ENCODE results near the gene DIMT1.

DNA sequence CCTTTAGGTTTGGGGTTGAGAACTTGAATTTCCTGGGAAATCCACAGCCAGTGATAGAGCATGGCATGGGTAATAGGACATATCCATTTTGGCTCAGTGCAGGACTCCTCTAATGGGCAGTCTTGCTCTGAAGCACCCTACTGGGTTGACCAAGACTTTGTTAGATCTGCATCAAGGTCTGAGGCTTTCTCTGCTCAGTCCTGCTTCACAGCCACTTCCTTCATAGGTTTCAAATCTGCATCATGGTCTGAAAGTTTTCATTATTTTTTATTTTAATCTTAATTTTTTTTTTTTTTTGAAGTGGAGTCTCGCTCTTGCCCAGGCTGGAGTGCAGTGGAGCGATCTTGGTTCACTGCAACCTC is 61.2 kb downstream of the DIMT1 start:
- TF ChIP-seq, protein P1, sequence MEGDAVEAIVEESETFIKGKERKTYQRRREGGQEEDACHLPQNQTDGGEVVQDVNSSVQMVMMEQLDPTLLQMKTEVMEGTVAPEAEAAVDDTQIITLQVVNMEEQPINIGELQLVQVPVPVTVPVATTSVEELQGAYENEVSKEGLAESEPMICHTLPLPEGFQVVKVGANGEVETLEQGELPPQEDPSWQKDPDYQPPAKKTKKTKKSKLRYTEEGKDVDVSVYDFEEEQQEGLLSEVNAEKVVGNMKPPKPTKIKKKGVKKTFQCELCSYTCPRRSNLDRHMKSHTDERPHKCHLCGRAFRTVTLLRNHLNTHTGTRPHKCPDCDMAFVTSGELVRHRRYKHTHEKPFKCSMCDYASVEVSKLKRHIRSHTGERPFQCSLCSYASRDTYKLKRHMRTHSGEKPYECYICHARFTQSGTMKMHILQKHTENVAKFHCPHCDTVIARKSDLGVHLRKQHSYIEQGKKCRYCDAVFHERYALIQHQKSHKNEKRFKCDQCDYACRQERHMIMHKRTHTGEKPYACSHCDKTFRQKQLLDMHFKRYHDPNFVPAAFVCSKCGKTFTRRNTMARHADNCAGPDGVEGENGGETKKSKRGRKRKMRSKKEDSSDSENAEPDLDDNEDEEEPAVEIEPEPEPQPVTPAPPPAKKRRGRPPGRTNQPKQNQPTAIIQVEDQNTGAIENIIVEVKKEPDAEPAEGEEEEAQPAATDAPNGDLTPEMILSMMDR (IDR thresholded peaks at IDR 0.05; ENCODE audit: low read length), result no peak
- no peak for TF ChIP-seq EZH2 (IDR thresholded peaks at IDR 0.05; ENCODE audit: borderline replicate concordance, low read length)

All from OCI-LY1 (cell line).